Neural progenitor cell (in vitro differentiated cells): ENCODE results near the gene MYL5. TPM values are rescaled to one million over a fixed set of nuclear protein-coding genes. Genes with fewer than 3 reads are reported as not detected.
A peak's percentile ranks its signal among the peaks of the same experiment; 100 is the strongest.

Experiments
- DNase-seq: peaks from one replicate; pipeline ENCODE4 v3.0.0-alpha.2; 2016; ENCODE audit warnings: low spot score
- H2AFZ ChIP-seq: fragments of 200-600 bp; sonication (generic); replicated peaks from 2 replicates; pipeline ENCODE4 v1.6.1; 2016; ENCODE audit warnings: antibody characterized with exemption
- H3F3A ChIP-seq: fragments of 200-600 bp; sonication (generic); 2 replicates; pipeline ENCODE4 v1.6.1; 2016; ENCODE audit warnings: antibody characterized with exemption, low read depth
- H3K27ac ChIP-seq: fragments of 200-600 bp; sonication (generic); 2 replicates; pipeline ENCODE4 v1.5.1; 2016; ENCODE audit warnings: mild to moderate bottlenecking
- H3K27me3 ChIP-seq: fragments of 200-600 bp; sonication (generic); 2 replicates; pipeline ENCODE4 v1.6.1; 2016; ENCODE audit warnings: mild to moderate bottlenecking, moderate library complexity
- H3K36me3 ChIP-seq: fragments of 200-600 bp; sonication (generic); 2 replicates; pipeline ENCODE4 v1.5.1; 2016
- H3K4me1 ChIP-seq: fragments of 200-600 bp; sonication (generic); 2 replicates; pipeline ENCODE4 v1.6.1; 2016; ENCODE audit warnings: mixed run types
- H3K4me2 ChIP-seq: fragments of 200-600 bp; sonication (generic); 2 replicates; pipeline ENCODE4 v1.6.1; 2016
- H3K4me3 ChIP-seq: fragments of 200-600 bp; sonication (generic); 2 replicates; pipeline ENCODE4 v1.5.1; 2016
- H3K79me2 ChIP-seq: fragments of 200-600 bp; sonication (generic); 2 replicates; pipeline ENCODE4 v1.6.1; 2016; ENCODE audit warnings: low read depth
- H3K9ac ChIP-seq: fragments of 200-600 bp; sonication (generic); 2 replicates; pipeline ENCODE4 v1.6.1; 2016
- H3K9me3 ChIP-seq: fragments of 200-600 bp; sonication (generic); 2 replicates; pipeline ENCODE4 v1.5.1; 2016; ENCODE audit warnings: low read depth
- H4K20me1 ChIP-seq: fragments of 200-600 bp; sonication (generic); 2 replicates; pipeline ENCODE4 v1.6.1; 2016; ENCODE audit warnings: low read depth
- H3K27ac Mint-ChIP-seq: 3 replicates; pipeline ENCODE4 v1.8.0; 2021; ENCODE audit warnings: mixed read lengths
- H3K27me3 Mint-ChIP-seq: 2 replicates; pipeline ENCODE4 v1.8.0; 2022; ENCODE audit warnings: low read depth, mild to moderate bottlenecking, inconsistent platforms, moderate library complexity, mixed read lengths; ENCODE audit not compliant: insufficient read depth
- H3K36me3 Mint-ChIP-seq: 3 replicates; pipeline ENCODE4 v1.8.0; 2021; ENCODE audit warnings: mixed read lengths
- H3K4me1 Mint-ChIP-seq: 3 replicates; pipeline ENCODE4 v1.8.0; 2021; ENCODE audit warnings: mixed read lengths
- H3K4me3 Mint-ChIP-seq: 3 replicates; pipeline ENCODE4 v1.8.0; 2021; ENCODE audit warnings: mild to moderate bottlenecking, moderate library complexity, mixed read lengths
- H3K9me3 Mint-ChIP-seq: 3 replicates; pipeline ENCODE4 v1.8.0; 2020; ENCODE audit warnings: mixed read lengths
- EZH2 ChIP-seq: fragments of 200-600 bp; sonication (generic); IDR thresholded peaks from 2 replicates; pipeline ENCODE4 v1.6.1; 2017; ENCODE audit warnings: antibody characterized with exemption, mild to moderate bottlenecking, moderate library complexity
- EZH2phosphoT487 ChIP-seq: fragments of 200-600 bp; sonication (generic); IDR thresholded peaks from 2 replicates; pipeline ENCODE4 v1.6.1; 2017; ENCODE audit warnings: antibody characterized with exemption
- total RNA-seq: library from RNA; depleted of rRNA; stranded (reverse); fragments of >200 nt; gene quantifications from 2 replicates; pipeline ENCODE4 v1.2.3, GENCODE V29; 2015; ENCODE audit warnings: low replicate concordance
- TF ChIP-seq, protein P1 (sequence below): fragments of 200-600 bp; sonication (generic); IDR thresholded peaks from 2 replicates; pipeline ENCODE4 v1.5.1; 2017; ENCODE audit warnings: antibody characterized with exemption, mild to moderate bottlenecking

MYL5 gene
- total RNA-seq, 1 donor from 2014 or later = 0.21 TPM

DNA sequence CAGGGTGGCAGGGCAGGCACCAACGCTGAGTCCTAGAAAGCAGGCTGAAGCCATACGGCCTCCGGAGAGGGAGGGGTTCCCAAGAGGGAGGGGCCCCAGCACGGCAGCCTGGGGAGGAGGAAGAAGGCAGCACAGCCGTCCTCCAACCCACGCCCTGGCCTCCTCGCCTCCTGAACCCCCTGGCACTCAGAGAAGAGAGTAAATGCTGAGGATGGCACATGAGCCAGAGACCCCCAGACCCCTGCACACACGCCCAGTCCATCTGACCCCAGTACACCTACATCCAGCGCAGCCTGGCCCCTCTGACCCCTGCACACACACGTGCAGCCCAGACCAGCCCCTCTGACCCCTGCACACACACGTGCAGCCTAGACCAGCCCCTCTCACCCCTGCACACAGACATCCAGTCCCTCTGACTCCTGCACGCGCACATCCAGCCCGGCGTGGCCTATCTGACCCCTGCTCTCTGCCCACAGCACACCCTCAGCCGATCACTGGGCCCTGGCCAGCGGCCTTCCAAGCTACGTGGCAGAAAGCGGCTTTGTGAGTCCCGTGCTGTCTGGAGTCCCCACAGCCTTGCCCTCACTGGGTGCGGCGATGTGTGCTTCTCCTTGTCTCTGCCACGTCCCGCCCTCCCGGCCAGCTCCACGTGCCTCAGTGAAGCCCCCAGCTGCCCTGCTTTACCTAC lies 18.7 kb upstream of the MYL5 start:
- Mint-ChIP-seq H3K27ac (no peak overlapping the region), H3K4me3 (peak overlapping the region; percentile 16), H3K27me3 (peaks cover 9% of the 10 kb centered on the region), H3K4me1 (peaks cover 7% of the 10 kb centered on the region), H3K36me3 (no peaks in the 10 kb centered on the region), H3K9me3 (peaks cover 2% of the 10 kb centered on the region)
- H3K4me3 ChIP-seq = no peak overlapping the region
- no peaks in the 10 kb centered on the region for H3K27me3 ChIP-seq
- H3K9ac ChIP-seq = no peak overlapping the region
- H3K9me3 ChIP-seq = no peaks in the 10 kb centered on the region
- H3K79me2 ChIP-seq = no peaks in the 10 kb centered on the region
- H3F3A ChIP-seq = peaks cover 5% of the 10 kb centered on the region
- H3K36me3 ChIP-seq = no peaks in the 10 kb centered on the region
- H3K4me1 ChIP-seq = no peaks in the 10 kb centered on the region
- no peak overlapping the region for H3K4me2 ChIP-seq
- H2AFZ ChIP-seq = no peak overlapping the region
- no peak overlapping the region for H3K27ac ChIP-seq
- no peaks in the 10 kb centered on the region for H4K20me1 ChIP-seq
- no peak for TF ChIP-seq EZH2
- peak; percentile 1 for DNase-seq

- H2AFZ ChIP-seq = no peak overlapping the region
- Mint-ChIP-seq H3K4me3 (no peak overlapping the region), H3K27me3 (peaks cover 12% of the 10 kb centered on the region), H3K9me3 (peaks cover 2% of the 10 kb centered on the region), H3K36me3 (no peaks in the 10 kb centered on the region), H3K27ac (no peak overlapping the region), H3K4me1 (peaks cover 7% of the 10 kb centered on the region)
- no peaks in the 10 kb centered on the region for H3K79me2 ChIP-seq
- H3K36me3 ChIP-seq = no peaks in the 10 kb centered on the region
- no peak overlapping the region for H3K4me2 ChIP-seq
- H3K9me3 ChIP-seq = no peaks in the 10 kb centered on the region
- H3K9ac ChIP-seq = no peak overlapping the region
- no peaks in the 10 kb centered on the region for H3K27me3 ChIP-seq
- peaks cover 5% of the 10 kb centered on the region for H3F3A ChIP-seq
- no peaks in the 10 kb centered on the region for H4K20me1 ChIP-seq
- no peak for TF ChIP-seq EZH2phosphoT487
- TF ChIP-seq, protein P1, sequence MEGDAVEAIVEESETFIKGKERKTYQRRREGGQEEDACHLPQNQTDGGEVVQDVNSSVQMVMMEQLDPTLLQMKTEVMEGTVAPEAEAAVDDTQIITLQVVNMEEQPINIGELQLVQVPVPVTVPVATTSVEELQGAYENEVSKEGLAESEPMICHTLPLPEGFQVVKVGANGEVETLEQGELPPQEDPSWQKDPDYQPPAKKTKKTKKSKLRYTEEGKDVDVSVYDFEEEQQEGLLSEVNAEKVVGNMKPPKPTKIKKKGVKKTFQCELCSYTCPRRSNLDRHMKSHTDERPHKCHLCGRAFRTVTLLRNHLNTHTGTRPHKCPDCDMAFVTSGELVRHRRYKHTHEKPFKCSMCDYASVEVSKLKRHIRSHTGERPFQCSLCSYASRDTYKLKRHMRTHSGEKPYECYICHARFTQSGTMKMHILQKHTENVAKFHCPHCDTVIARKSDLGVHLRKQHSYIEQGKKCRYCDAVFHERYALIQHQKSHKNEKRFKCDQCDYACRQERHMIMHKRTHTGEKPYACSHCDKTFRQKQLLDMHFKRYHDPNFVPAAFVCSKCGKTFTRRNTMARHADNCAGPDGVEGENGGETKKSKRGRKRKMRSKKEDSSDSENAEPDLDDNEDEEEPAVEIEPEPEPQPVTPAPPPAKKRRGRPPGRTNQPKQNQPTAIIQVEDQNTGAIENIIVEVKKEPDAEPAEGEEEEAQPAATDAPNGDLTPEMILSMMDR = no peak
- TF ChIP-seq EZH2 = no peak
- H3K4me3 ChIP-seq = no peak overlapping the region
- H3K4me1 ChIP-seq = no peaks in the 10 kb centered on the region
- peak; percentile 2 for DNase-seq
- no peak overlapping the region for H3K27ac ChIP-seq
These were observed 17.7 kb upstream of the MYL5 start for GRCh38 chr4:656436-657337.

- H3K4me3 Mint-ChIP-seq = no peak overlapping the region
- no peak overlapping the region for H3K27ac ChIP-seq
- H3K27me3 Mint-ChIP-seq = peaks cover 14% of the 10 kb centered on the region
- TF ChIP-seq, protein P1 = no peak
- TF ChIP-seq EZH2 = no peak
- no peak for TF ChIP-seq EZH2phosphoT487
- H3K4me2 ChIP-seq = no peak overlapping the region
- H3K4me3 ChIP-seq = no peak overlapping the region
- no peak overlapping the region for H3K27ac Mint-ChIP-seq
- H3K36me3 ChIP-seq = no peaks in the 10 kb centered on the region
- H2AFZ ChIP-seq = no peak overlapping the region
- no peaks in the 10 kb centered on the region for H4K20me1 ChIP-seq
- H3K4me1 ChIP-seq = no peaks in the 10 kb centered on the region
- no peaks in the 10 kb centered on the region for H3K9me3 ChIP-seq
- H3K9ac ChIP-seq = no peak overlapping the region
- DNase-seq = peak; percentile 2
- peaks cover 7% of the 10 kb centered on the region for H3K4me1 Mint-ChIP-seq
- no peaks in the 10 kb centered on the region for H3K79me2 ChIP-seq
- no peaks in the 10 kb centered on the region for H3K27me3 ChIP-seq
- H3K9me3 Mint-ChIP-seq = peaks cover 2% of the 10 kb centered on the region
- peaks cover 5% of the 10 kb centered on the region for H3F3A ChIP-seq
- no peaks in the 10 kb centered on the region for H3K36me3 Mint-ChIP-seq
These were observed 17.0 kb upstream of the MYL5 start for GRCh38 chr4:657338-657833.
